GM10266 (cell line): ENCODE measurements around the gene SEC24D.

ENCODE experiments used
- DNase-seq: peaks from one replicate; pipeline ENCODE4 v3.0.0; 2012; ENCODE audit errors: extremely low spot score
- TF ChIP-seq, protein P1 (sequence below): IDR thresholded peaks from 2 replicates; pipeline ENCODE4 v1.5.1; 2012; ENCODE audit warnings: mild to moderate bottlenecking, low read depth; ENCODE audit not compliant: control insufficient read depth, insufficient read depth; ENCODE audit errors: missing control alignments

The SEC24D gene

GRCh38 chr4:118817178-118817930 lies 18.6 kb downstream of the SEC24D start:
- TF ChIP-seq, protein P1, sequence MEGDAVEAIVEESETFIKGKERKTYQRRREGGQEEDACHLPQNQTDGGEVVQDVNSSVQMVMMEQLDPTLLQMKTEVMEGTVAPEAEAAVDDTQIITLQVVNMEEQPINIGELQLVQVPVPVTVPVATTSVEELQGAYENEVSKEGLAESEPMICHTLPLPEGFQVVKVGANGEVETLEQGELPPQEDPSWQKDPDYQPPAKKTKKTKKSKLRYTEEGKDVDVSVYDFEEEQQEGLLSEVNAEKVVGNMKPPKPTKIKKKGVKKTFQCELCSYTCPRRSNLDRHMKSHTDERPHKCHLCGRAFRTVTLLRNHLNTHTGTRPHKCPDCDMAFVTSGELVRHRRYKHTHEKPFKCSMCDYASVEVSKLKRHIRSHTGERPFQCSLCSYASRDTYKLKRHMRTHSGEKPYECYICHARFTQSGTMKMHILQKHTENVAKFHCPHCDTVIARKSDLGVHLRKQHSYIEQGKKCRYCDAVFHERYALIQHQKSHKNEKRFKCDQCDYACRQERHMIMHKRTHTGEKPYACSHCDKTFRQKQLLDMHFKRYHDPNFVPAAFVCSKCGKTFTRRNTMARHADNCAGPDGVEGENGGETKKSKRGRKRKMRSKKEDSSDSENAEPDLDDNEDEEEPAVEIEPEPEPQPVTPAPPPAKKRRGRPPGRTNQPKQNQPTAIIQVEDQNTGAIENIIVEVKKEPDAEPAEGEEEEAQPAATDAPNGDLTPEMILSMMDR: no peak
- no peak for DNase-seq

- no peak for DNase-seq
- TF ChIP-seq, protein P1: no peak
These were observed 19.3 kb downstream of the SEC24D start for GRCh38 chr4:118816538-118817177.

GRCh38 chr4:118814891-118815290 lies 21.0 kb downstream of the SEC24D start:
- TF ChIP-seq, protein P1: no peak
- no peak for DNase-seq

DNA sequence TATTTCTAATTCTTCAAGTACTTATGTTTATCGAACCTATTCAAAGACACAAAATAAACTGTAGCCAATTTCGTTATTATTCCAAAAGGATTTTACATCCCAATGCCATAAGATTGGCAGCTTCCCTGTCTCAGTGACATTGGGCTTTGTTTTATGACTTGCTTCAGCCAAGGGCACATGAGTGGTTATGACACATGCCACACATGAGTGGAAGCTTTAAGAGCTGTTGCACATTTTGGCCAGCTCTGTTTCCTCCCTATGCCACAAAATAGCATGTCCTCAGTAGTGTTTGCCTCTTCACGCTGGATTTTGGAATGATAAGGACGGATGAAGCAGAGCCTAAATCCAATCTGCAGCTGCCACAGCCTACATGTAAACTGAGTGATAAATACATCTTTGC lies 21.9 kb downstream of the SEC24D start:
- no peak for DNase-seq
- TF ChIP-seq, protein P1: no peak

GRCh38 chr4:118813561-118813960 lies 22.4 kb downstream of the SEC24D start:
- TF ChIP-seq, protein P1: no peak
- no peak for DNase-seq

DNA sequence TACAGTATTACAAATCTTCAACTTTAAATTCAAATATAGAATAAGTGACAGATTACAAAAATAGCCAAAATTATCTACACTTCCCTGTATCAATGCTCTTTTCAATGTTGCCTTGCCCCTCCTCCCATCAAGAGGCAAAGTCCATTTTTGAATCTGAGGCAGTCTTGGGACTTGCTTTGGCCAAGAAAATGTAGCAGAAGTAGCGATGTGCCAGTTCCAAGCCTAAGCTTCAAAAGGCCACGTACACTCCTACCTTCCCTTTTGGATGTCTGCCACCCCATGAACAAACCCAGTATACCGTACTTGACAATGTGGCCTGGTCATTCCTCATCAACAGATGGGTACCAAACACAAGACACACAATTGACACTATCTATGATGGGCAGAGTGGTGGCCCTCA lies 24.1 kb downstream of the SEC24D start:
- DNase-seq: no peak
- TF ChIP-seq, protein P1: no peak
